CD4-positive, alpha-beta T cell (primary cell): ENCODE results near the gene TRIM69. TPM values are rescaled to one million over a fixed set of nuclear protein-coding genes. Genes with fewer than 3 reads are reported as not detected.

Experiments
- ATAC-seq: fragments of 200-7000 bp; cut with Tn5 transposase; one replicate; pipeline ENCODE4 v1.10.0; 2022; ENCODE audit warnings: mild to moderate bottlenecking; ENCODE audit not compliant: poor library complexity
- CTCF ChIA-PET: fragments of 350-600 bp; sonication (Branson Sonifier 250); formaldehyde crosslinking; loops from one replicate; lab custom pipeline; 2021; ENCODE audit warnings: antibody characterized with exemption, inconsistent platforms; lab: Charles Lee
- POLR2A ChIA-PET: fragments of 350-600 bp; sonication (Branson Sonifier 250); formaldehyde crosslinking; loops from one replicate; lab custom pipeline; 2021; ENCODE audit warnings: antibody characterized with exemption, inconsistent platforms; lab: Charles Lee
- DNase-seq, 14 experiments: peaks; one replicate each; pipeline ENCODE4 v3.0.0-alpha.2; 2013 to 2020; ENCODE audit warnings: mixed read lengths in 2 of 14
- H3K27ac ChIP-seq, 2 donors: one replicate each; pipeline versions ENCODE4 v1.5.1 to v1.7.0; 2013; ENCODE audit warnings: low read length in 2 of 2, low read depth in 1 of 2, mild to moderate bottlenecking in 1 of 2
- H3K27me3 ChIP-seq, 2 experiments: 1 replicate in 1 of 2; 2 replicates in 1 of 2; pipeline versions ENCODE4 v1.6.1 to v1.7.0; 2013; ENCODE audit warnings: low read length in 2 of 2, control low read depth in 1 of 2, mild to moderate bottlenecking in 1 of 2, moderate library complexity in 1 of 2; ENCODE audit not compliant: insufficient read depth in 2 of 2, control insufficient read depth in 1 of 2
- H3K36me3 ChIP-seq: one replicate; pipeline ENCODE4 v1.6.1; 2013; ENCODE audit warnings: low read length, control low read depth; ENCODE audit not compliant: insufficient read depth
- H3K4me1 ChIP-seq: one replicate; pipeline ENCODE4 v1.6.1; 2013; ENCODE audit warnings: low read length, control low read depth; ENCODE audit not compliant: insufficient read depth
- H3K4me3 ChIP-seq: one replicate; pipeline ENCODE4 v1.5.1; 2013; ENCODE audit warnings: mild to moderate bottlenecking, low read length, moderate library complexity
- H3K9me3 ChIP-seq, 2 experiments: 1 replicate in 1 of 2; 2 replicates in 1 of 2; pipeline versions ENCODE4 v1.6.1 to v1.7.0; 2013; ENCODE audit warnings: low read length in 2 of 2, mild to moderate bottlenecking in 2 of 2, control low read depth in 1 of 2, moderate library complexity in 1 of 2; ENCODE audit not compliant: control insufficient read depth in 1 of 2, insufficient read depth in 1 of 2
- H3K27ac Mint-ChIP-seq: one replicate; pipeline ENCODE4 v1.8.0; 2020; ENCODE audit warnings: mixed read lengths
- H3K27me3 Mint-ChIP-seq: one replicate; pipeline ENCODE4 v1.8.0; 2021; ENCODE audit warnings: mixed read lengths
- H3K36me3 Mint-ChIP-seq: one replicate; pipeline ENCODE4 v1.8.0; 2021; ENCODE audit warnings: low read depth, mixed read lengths
- H3K4me1 Mint-ChIP-seq: one replicate; pipeline ENCODE4 v1.8.0; 2021; ENCODE audit warnings: low read depth, mixed read lengths
- H3K4me3 Mint-ChIP-seq: one replicate; pipeline ENCODE4 v1.8.0; 2020; ENCODE audit warnings: mild to moderate bottlenecking, mixed read lengths
- H3K9me3 Mint-ChIP-seq: one replicate; pipeline ENCODE4 v1.8.0; 2020; ENCODE audit warnings: mixed read lengths
- CTCF ChIP-seq: fragments of 200-600 bp; IDR thresholded peaks from one replicate; pipeline ENCODE4 v1.8.0; 2022; ENCODE audit warnings: antibody characterized with exemption, mild to moderate bottlenecking
- intact Hi-C, 2 experiments: fragments of 100-400 bp; cut with DNase I in 1 of 2; cut with micrococcal nuclease in 1 of 2; formaldehyde crosslinking; loops; one replicate each; pipeline versions ENCODE4 v1.15.1 to v1.9.0; 2023 to 2025; cut with DNase I, micrococcal nuclease
- total RNA-seq, 174 experiments: library from RNA in 2 of 174; stranded (reverse) in 2 of 174; gene quantifications; one replicate each; pipeline ENCODE4 v1.2.3 and lab custom pipeline; 2021 to 2026

The TRIM69 gene
- total RNA-seq, 2 experiments from 2014 or later: 6.2 to 9.8 TPM

GRCh38 chr15:44710236-44711095 is 25.9 kb upstream of the TRIM69 start:
- H3K4me1 Mint-ChIP-seq: peaks cover 60% of the 10 kb centered on the region
- ATAC-seq (peak; percentile 2), DNase-seq (peak in 6 of 14 experiments; percentile 29 to 83 (median 68))
- ChIA-PET POLR2A (interaction anchor here (1.0 to 38.3 kb wide), 23 partner anchors 11 to 882 kb away, joined by 3 to 4232 read pairs (median 6); partner anchors contain the start of genes CTDSPL2, EIF3J, GOLM2 and SPG11), CTCF (interaction anchor here (1.0 to 4.7 kb wide), 15 partner anchors 11 to 142 kb away, joined by 3 to 115 read pairs (median 8); partner anchors contain the start of genes SPG11 and TRIM69)
- Histone ChIP-seq H3K36me3 (peaks cover 44% of the 10 kb centered on the region), H3K9me3 (no peaks in the 10 kb centered on the region), H3K4me3 (peak overlapping the region; percentile 83), H3K4me1 (peaks cover 28% of the 10 kb centered on the region), H3K27me3 (no peaks in the 10 kb centered on the region), H3K27ac (peak overlapping the region; percentile 99 to 100)
- peak overlapping the region; percentile 100 for H3K27ac Mint-ChIP-seq
- intact Hi-C loops: loop anchor here (1.0 to 2.0 kb wide), 6 partner anchors 16 to 47 kb away; partner anchors contain the start of gene SPG11 (in 2 of the 2)
- H3K9me3 Mint-ChIP-seq: no peaks in the 10 kb centered on the region
- H3K36me3 Mint-ChIP-seq: peaks cover 74% of the 10 kb centered on the region
- no peaks in the 10 kb centered on the region for H3K27me3 Mint-ChIP-seq
- peak overlapping the region; percentile 96 for H3K4me3 Mint-ChIP-seq
- peak; percentile 54 for TF ChIP-seq CTCF

- H3K4me3 Mint-ChIP-seq: peak within 1 kb of the TSS; percentile 96
- H3K36me3 Mint-ChIP-seq: peaks cover 80% of the 10 kb centered on the region
- ATAC-seq (peak; percentile 82), DNase-seq (peak; percentile 92 to 98 (median 96))
- peak within 1 kb of the TSS; percentile 100 for H3K27ac Mint-ChIP-seq
- POLR2A ChIA-PET: interaction anchor here (0.7 to 38.3 kb wide), 26 partner anchors 12 to 883 kb away, joined by 3 to 4232 read pairs (median 6); partner anchors contain the start of genes CTDSPL2, EIF3J, GOLM2 and SPG11
- Histone ChIP-seq H3K36me3 (peaks cover 51% of the 10 kb centered on the region), H3K27me3 (no peaks in the 10 kb centered on the region), H3K9me3 (no peaks in the 10 kb centered on the region), H3K4me1 (peaks cover 35% of the 10 kb centered on the region), H3K4me3 (peak within 1 kb of the TSS; percentile 83), H3K27ac (peak within 1 kb of the TSS; percentile 99 to 100)
- no peaks in the 10 kb centered on the region for H3K27me3 Mint-ChIP-seq
- CTCF ChIA-PET: interaction anchor here (0.8 to 4.7 kb wide), 16 partner anchors 10 to 142 kb away, joined by 3 to 115 read pairs (median 8); partner anchors contain the start of genes SPG11 and TRIM69
- TF ChIP-seq CTCF: no peak
- H3K4me1 Mint-ChIP-seq: peaks cover 67% of the 10 kb centered on the region
- H3K9me3 Mint-ChIP-seq: no peaks in the 10 kb centered on the region
- intact Hi-C loops: loop anchor here (1.0 to 2.0 kb wide), 5 partner anchors 16 to 48 kb away; partner anchors contain the start of gene SPG11 (in 2 of the 2)
Measured at GRCh38 chr15:44711096-44711742, 25.1 kb upstream of the TRIM69 start, which contains the start of the genes B2M and PATL2. TSS of gene B2M (plus strand) at chr15:44711517. CDS start at chr15:44711547, 30 bp downstream. TSS of gene PATL2 (minus strand) at chr15:44711323. CDS start at chr15:44676490, 34,833 bp downstream.
